ENCODE data around the gene BPIFB1.

GRCh38 chr20:33291830-33292355 lies 8.9 kb downstream of the BPIFB1 start:
- TF ChIP-seq CTCF (IDR thresholded peaks at IDR 0.05) = no peak
- no peak for TF ChIP-seq POLR2A (IDR thresholded peaks at IDR 0.05)

Data from ovary (tissue), 3 donors.